HL-60 (cell line): ENCODE measurements around the gene CES3.

Experiments used
- DNase-seq, 2 experiments: peaks; one replicate each; pipeline ENCODE4 v3.0.0-alpha.2; 2010 to 2020; ENCODE audit warnings: low read depth in 1 of 2, low spot score in 1 of 2
- H3K27ac ChIP-seq: fragments of 250-450 bp; sonication (Bioruptor Pico); replicated peaks from 2 replicates; pipeline ENCODE4 v1.5.1; 2020; ENCODE audit warnings: mild to moderate bottlenecking, moderate library complexity
- H3K27me3 ChIP-seq: fragments of 250-450 bp; sonication (Bioruptor Pico); 2 replicates; pipeline ENCODE4 v1.5.1; 2021; ENCODE audit warnings: mild to moderate bottlenecking, moderate library complexity; ENCODE audit not compliant: insufficient read depth, poor library complexity, severe bottlenecking
- H3K4me3 ChIP-seq: replicated peaks from 2 replicates; pipeline ENCODE4 v1.5.1; 2011; ENCODE audit warnings: mild to moderate bottlenecking, control low read depth, low read length; ENCODE audit not compliant: insufficient read depth
- CTCF ChIP-seq: IDR thresholded peaks from one replicate; pipeline ENCODE4 v1.5.1; 2011; ENCODE audit warnings: low read length, control low read depth, inconsistent platforms; ENCODE audit not compliant: insufficient read depth
- GABPA ChIP-seq: IDR thresholded peaks from 2 replicates; pipeline ENCODE4 v1.6.1; 2012; ENCODE audit warnings: low read depth
- POLR2AphosphoS5 ChIP-seq: IDR thresholded peaks from 2 replicates; pipeline ENCODE4 v1.6.1; 2012; ENCODE audit warnings: low read depth
- REST ChIP-seq: IDR thresholded peaks from 2 replicates; pipeline ENCODE4 v1.6.1; 2012; ENCODE audit warnings: low read depth; ENCODE audit not compliant: insufficient replicate concordance
- SPI1 ChIP-seq: IDR thresholded peaks from 2 replicates; pipeline ENCODE4 v1.6.1; 2012; ENCODE audit warnings: low read depth, mild to moderate bottlenecking, borderline replicate concordance

CES3 gene

DNA sequence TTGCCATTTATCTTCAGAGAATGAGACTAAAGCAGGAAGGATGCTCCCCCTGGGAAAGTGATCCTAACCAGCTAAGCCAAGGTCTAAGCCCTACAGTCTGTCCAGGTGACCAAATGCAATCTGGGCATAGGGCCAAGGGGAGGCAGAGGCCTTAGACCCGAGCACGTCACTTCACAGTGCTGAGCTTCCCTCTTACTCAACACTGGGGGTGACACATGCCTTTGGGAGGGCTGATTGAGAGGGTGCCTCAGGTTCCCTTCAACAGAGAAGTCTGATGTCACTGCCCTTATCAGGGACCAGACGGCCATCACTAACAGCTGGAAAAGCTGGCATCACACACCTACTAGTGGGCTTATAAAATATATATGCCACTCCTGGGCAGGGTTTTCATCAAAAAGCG, 30.9 kb upstream of the CES3 start:
- no peak for TF ChIP-seq GABPA
- Histone ChIP-seq H3K27me3 (peaks cover 12% of the 10 kb centered on the region), H3K4me3 (no peak overlapping the region), H3K27ac (no peak overlapping the region)
- DNase-seq: peak in 1 of 2 experiments; percentile 30

DNA sequence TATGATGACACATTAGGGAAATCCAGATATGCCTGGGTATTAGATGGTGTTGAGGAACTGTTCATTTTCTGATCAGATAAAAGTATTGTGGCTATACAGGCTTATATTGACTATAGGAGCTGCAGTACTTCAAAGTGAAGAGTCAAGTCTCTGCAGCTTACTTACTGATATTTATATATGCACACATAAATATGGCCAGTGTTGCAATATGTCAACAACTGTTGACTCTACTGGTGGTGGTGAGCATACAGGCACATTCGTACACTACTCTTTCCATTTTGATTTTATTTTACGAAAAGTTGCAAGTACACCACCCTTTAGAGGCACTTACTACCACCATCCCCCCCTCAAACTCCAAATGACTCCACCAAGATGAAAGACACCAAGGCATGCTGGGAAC, 29.4 kb upstream of the CES3 start:
- no peak overlapping the region for H3K4me3 ChIP-seq
- TF ChIP-seq CTCF (no peak), SPI1 (no peak), GABPA (no peak), POLR2AphosphoS5 (no peak), REST (no peak)
- DNase-seq: no peak

DNA sequence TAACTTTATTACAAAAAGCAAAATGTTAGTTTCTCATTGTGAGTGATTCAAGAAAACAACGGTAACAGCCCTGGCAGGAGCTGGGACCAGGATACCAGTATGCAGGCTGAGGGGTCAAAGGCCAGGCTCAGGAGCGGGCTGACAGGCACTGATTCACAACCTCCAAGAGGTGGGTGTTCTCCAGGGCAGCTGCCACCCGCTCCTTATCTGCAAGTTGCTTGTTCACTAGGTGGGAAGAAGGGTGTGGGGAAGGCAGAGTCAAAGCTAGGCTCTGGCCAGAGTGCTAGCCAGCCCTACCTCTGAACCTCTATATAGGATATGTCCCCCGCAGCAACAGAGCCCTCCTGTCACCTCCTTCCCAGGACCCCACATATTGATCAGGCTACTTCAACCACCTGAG, 29.0 kb upstream of the CES3 start:
- Histone ChIP-seq H3K27ac (no peak overlapping the region), H3K27me3 (no peaks in the 10 kb centered on the region), H3K4me3 (no peak overlapping the region)
- TF ChIP-seq REST (no peak), GABPA (no peak), SPI1 (no peak), POLR2AphosphoS5 (no peak), CTCF (no peak)
- no peak for DNase-seq

More for the DNA sequence above, 29.4 kb upstream of the CES3 start:
- Histone ChIP-seq H3K27ac (no peak overlapping the region), H3K27me3 (no peaks in the 10 kb centered on the region)

- TF ChIP-seq CTCF (no peak), REST (no peak)
- Histone ChIP-seq H3K27me3 (no peaks in the 10 kb centered on the region), H3K4me3 (peak overlapping the region; percentile 100), H3K27ac (peak overlapping the region; percentile 89)
- no peak for DNase-seq
These were observed 27.3 kb upstream of the CES3 start for GRCh38 chr16:66933776-66934137.
